Measurements from ENCODE around the gene CACNA1A. TPM values are rescaled to one million over a fixed set of nuclear protein-coding genes. Genes with fewer than 3 reads are reported as not detected.

CACNA1A gene
- total RNA-seq, 1 donor from 2014 or later, result 0.44 TPM

GRCh38 chr19:13410946-13411345 lies 95.3 kb downstream of the CACNA1A start:
- TF ChIP-seq CTCF (IDR thresholded peaks at IDR 0.05; ENCODE audit: borderline replicate concordance), result no peak
- Histone ChIP-seq H3K27ac (replicated peaks) (no peak overlapping the region), H3K36me3 (no peaks in the 10 kb centered on the region), H3K4me3 (no peak overlapping the region), H3K27me3 (ENCODE audit: low read depth) (peaks cover 4% of the 10 kb centered on the region), H3K4me1 (no peaks in the 10 kb centered on the region), H3K9me3 (replicated peaks) (no peaks in the 10 kb centered on the region)
- DNase-seq, result no peak
- intact Hi-C loops (cut with micrococcal nuclease), result no loop called here

- no peak for TF ChIP-seq CTCF (IDR thresholded peaks at IDR 0.05; ENCODE audit: borderline replicate concordance)
- no peak overlapping the region for H3K4me3 ChIP-seq
- no peaks in the 10 kb centered on the region for H3K36me3 ChIP-seq
These were observed 97.3 kb downstream of the CACNA1A start for GRCh38 chr19:13408889-13409518.

GRCh38 chr19:13404236-13404635 lies 102.0 kb downstream of the CACNA1A start:
- Histone ChIP-seq H3K4me3 (no peak overlapping the region), H3K9me3 (replicated peaks) (peaks cover 9% of the 10 kb centered on the region), H3K27ac (replicated peaks) (no peak overlapping the region), H3K4me1 (no peaks in the 10 kb centered on the region), H3K36me3 (no peaks in the 10 kb centered on the region), H3K27me3 (ENCODE audit: low read depth) (peaks cover 4% of the 10 kb centered on the region)
- no peak for DNase-seq
- intact Hi-C loops (cut with micrococcal nuclease), result no loop called here
- no peak for TF ChIP-seq CTCF (IDR thresholded peaks at IDR 0.05; ENCODE audit: borderline replicate concordance)

More at GRCh38 chr19:13408889-13409518, 97.3 kb downstream of the CACNA1A start:
- intact Hi-C loops (cut with micrococcal nuclease), result no loop called here
- no peak for DNase-seq
- H3K27ac ChIP-seq (replicated peaks), result no peak overlapping the region
- no peaks in the 10 kb centered on the region for H3K9me3 ChIP-seq (replicated peaks)
- no peaks in the 10 kb centered on the region for H3K4me1 ChIP-seq
- peaks cover 4% of the 10 kb centered on the region for H3K27me3 ChIP-seq (ENCODE audit: low read depth)

- Histone ChIP-seq H3K27me3 (ENCODE audit: low read depth) (peaks cover 9% of the 10 kb centered on the region), H3K9me3 (replicated peaks) (peaks cover 17% of the 10 kb centered on the region), H3K4me3 (no peak overlapping the region), H3K27ac (replicated peaks) (no peak overlapping the region), H3K36me3 (no peaks in the 10 kb centered on the region), H3K4me1 (no peaks in the 10 kb centered on the region)
- no peak for TF ChIP-seq CTCF (IDR thresholded peaks at IDR 0.05; ENCODE audit: borderline replicate concordance)
- DNase-seq, result no peak
- intact Hi-C loops (cut with micrococcal nuclease), result no loop called here
These were observed 104.9 kb downstream of the CACNA1A start for GRCh38 chr19:13401388-13401787.

GRCh38 chr19:13400296-13400695 lies 106.0 kb downstream of the CACNA1A start:
- intact Hi-C loops (cut with micrococcal nuclease), result no loop called here
- H3K4me3 ChIP-seq, result no peak overlapping the region
- H3K9me3 ChIP-seq (replicated peaks), result peaks cover 17% of the 10 kb centered on the region
- TF ChIP-seq CTCF (IDR thresholded peaks at IDR 0.05; ENCODE audit: borderline replicate concordance), result no peak
- H3K4me1 ChIP-seq, result no peaks in the 10 kb centered on the region
- no peaks in the 10 kb centered on the region for H3K36me3 ChIP-seq
- no peak overlapping the region for H3K27ac ChIP-seq (replicated peaks)
- no peak for DNase-seq
- peaks cover 18% of the 10 kb centered on the region for H3K27me3 ChIP-seq (ENCODE audit: low read depth)

Measured in left ventricle myocardium inferior (tissue), 1 donor.